Stimulated activated CD4-positive, alpha-beta T cell treated with anti-CD3 and anti-CD28 coated beads, Interleukin-2, amount 100 ng/mL, for 48 hours (primary cell): ENCODE data around the gene TRIM31.

ENCODE experiments used
- DNase-seq, 2 donors: peaks; one replicate each; pipeline ENCODE4 v3.0.0-alpha.2; 2020

Gene TRIM31

GRCh38 chr6:30112402-30112994 lies 392 bp downstream of the TRIM31 start:
- no peak for DNase-seq

GRCh38 chr6:30111266-30111856 lies 1.5 kb downstream of the TRIM31 start:
- no peak for DNase-seq

GRCh38 chr6:30104661-30105060 lies 8.2 kb downstream of the TRIM31 start:
- no peak for DNase-seq

- no peak for DNase-seq
These were observed 9.1 kb downstream of the TRIM31 start for GRCh38 chr6:30103872-30104179.

GRCh38 chr6:30102970-30103871 lies 9.7 kb downstream of the TRIM31 start:
- DNase-seq = peak; percentile 77 to 82

GRCh38 chr6:30102414-30102969 lies 10.4 kb downstream of the TRIM31 start:
- no peak for DNase-seq

GRCh38 chr6:30101444-30102413 lies 11.2 kb downstream of the TRIM31 start:
- peak; percentile 72 to 74 for DNase-seq

- DNase-seq = peak in 1 of 2 donors; percentile 4
These were observed 12.1 kb downstream of the TRIM31 start for GRCh38 chr6:30100585-30101443.

- no peak for DNase-seq
These were observed 12.7 kb downstream of the TRIM31 start for GRCh38 chr6:30100154-30100553.

- DNase-seq = no peak
These were observed 14.8 kb downstream of the TRIM31 start for GRCh38 chr6:30097902-30098768.

- DNase-seq = no peak
These were observed 16.1 kb downstream of the TRIM31 start for GRCh38 chr6:30096829-30097228.

GRCh38 chr6:30093951-30094661 lies 18.8 kb downstream of the TRIM31 start:
- DNase-seq = no peak

- no peak for DNase-seq
These were observed 19.9 kb downstream of the TRIM31 start for GRCh38 chr6:30092852-30093543.

GRCh38 chr6:30091577-30092381 lies 21.1 kb downstream of the TRIM31 start:
- no peak for DNase-seq

- no peak for DNase-seq
These were observed 25.0 kb downstream of the TRIM31 start for GRCh38 chr6:30087876-30088275.

GRCh38 chr6:30077218-30077617 lies 35.7 kb downstream of the TRIM31 start:
- no peak for DNase-seq

GRCh38 chr6:30075790-30076732 lies 36.8 kb downstream of the TRIM31 start:
- DNase-seq = no peak
